Trophoblast cell (in vitro differentiated cells and primary cell): ENCODE data around the gene SYT2.
"Not testable (repeated sequence)": the region's sequence is repeated elsewhere in the genome, so short reads cannot be mapped to it uniquely, and the experiment has no call there.

Source experiments
- DNase-seq, 2 donors: peaks; one replicate each; pipeline ENCODE4 v3.0.0-alpha.2; 2016
- H2AFZ ChIP-seq: 2 replicates; pipeline ENCODE4 v1.6.1; 2013; ENCODE audit warnings: low read length, moderate library complexity, mild to moderate bottlenecking; ENCODE audit not compliant: insufficient read depth, poor library complexity
- H2AK5ac ChIP-seq: 2 replicates; pipeline ENCODE4 v1.6.1; 2013; ENCODE audit warnings: mild to moderate bottlenecking, low read length
- H2BK120ac ChIP-seq: 2 replicates; pipeline ENCODE4 v1.6.1; 2013; ENCODE audit warnings: low read length, mild to moderate bottlenecking, moderate library complexity; ENCODE audit not compliant: insufficient read depth, poor library complexity
- H2BK12ac ChIP-seq: 2 replicates; pipeline ENCODE4 v1.6.1; 2013; ENCODE audit warnings: mild to moderate bottlenecking, low read length, moderate library complexity
- H2BK5ac ChIP-seq: 2 replicates; pipeline ENCODE4 v1.6.1; 2013; ENCODE audit warnings: low read length, low read depth, moderate library complexity, mild to moderate bottlenecking; ENCODE audit not compliant: poor library complexity
- H3K14ac ChIP-seq: 2 replicates; pipeline ENCODE4 v1.6.1; 2013; ENCODE audit warnings: mild to moderate bottlenecking, low read length
- H3K18ac ChIP-seq: 2 replicates; pipeline ENCODE4 v1.6.1; 2013; ENCODE audit warnings: mild to moderate bottlenecking, low read length
- H3K23ac ChIP-seq: 2 replicates; pipeline ENCODE4 v1.6.1; 2013; ENCODE audit warnings: low read length
- H3K27ac ChIP-seq: 2 replicates; pipeline ENCODE4 v1.5.1; 2013; ENCODE audit warnings: low read depth, mild to moderate bottlenecking, inconsistent platforms, low read length, moderate library complexity
- H3K27me3 ChIP-seq: 2 replicates; pipeline ENCODE4 v1.6.1; 2013; ENCODE audit warnings: inconsistent platforms, mild to moderate bottlenecking, low read length, moderate library complexity; ENCODE audit not compliant: insufficient read depth
- H3K36me3 ChIP-seq, 2 experiments: 1 replicate in 1 of 2; 2 replicates in 1 of 2; pipeline ENCODE4 v1.6.1; 2013; ENCODE audit warnings: low read length in 2 of 2, mild to moderate bottlenecking in 2 of 2, moderate library complexity in 1 of 2; ENCODE audit not compliant: insufficient read depth in 2 of 2, control insufficient read depth in 1 of 2
- H3K4ac ChIP-seq: 2 replicates; pipeline ENCODE4 v1.6.1; 2013; ENCODE audit warnings: low read depth, mild to moderate bottlenecking, low read length, moderate library complexity
- H3K4me1 ChIP-seq, 2 experiments: 1 replicate in 1 of 2; 2 replicates in 1 of 2; pipeline ENCODE4 v1.6.1; 2013; ENCODE audit warnings: low read length in 2 of 2, mild to moderate bottlenecking in 2 of 2, moderate library complexity in 1 of 2; ENCODE audit not compliant: insufficient read depth in 2 of 2, control insufficient read depth in 1 of 2
- H3K4me2 ChIP-seq: 2 replicates; pipeline ENCODE4 v1.6.1; 2013; ENCODE audit warnings: inconsistent platforms, mild to moderate bottlenecking, low read length, moderate library complexity
- H3K4me3 ChIP-seq: 2 replicates; pipeline ENCODE4 v1.5.1; 2013; ENCODE audit warnings: mild to moderate bottlenecking, low read depth, low read length, inconsistent platforms
- H3K79me1 ChIP-seq: one replicate; pipeline ENCODE4 v1.6.1; 2013; ENCODE audit warnings: low read length
- H3K79me2 ChIP-seq: 2 replicates; pipeline ENCODE4 v1.6.1; 2013; ENCODE audit warnings: low read length, mild to moderate bottlenecking; ENCODE audit not compliant: control insufficient read depth, insufficient read depth, poor library complexity
- H3K9ac ChIP-seq: 2 replicates; pipeline ENCODE4 v1.6.1; 2013; ENCODE audit warnings: mild to moderate bottlenecking, low read length
- H3K9me3 ChIP-seq: 2 replicates; pipeline ENCODE4 v1.6.1; 2013; ENCODE audit warnings: low read depth, mild to moderate bottlenecking, control low read depth, inconsistent platforms, low read length; ENCODE audit not compliant: insufficient read depth
- H4K12ac ChIP-seq: 2 replicates; pipeline ENCODE4 v1.6.1; 2013; ENCODE audit warnings: low read depth, mild to moderate bottlenecking, low read length, moderate library complexity
- H4K8ac ChIP-seq: 2 replicates; pipeline ENCODE4 v1.6.1; 2013; ENCODE audit warnings: low read depth, mild to moderate bottlenecking, low read length, moderate library complexity
- H4K91ac ChIP-seq: one replicate; pipeline ENCODE4 v1.6.1; 2013; ENCODE audit warnings: low read depth, mild to moderate bottlenecking, low read length, moderate library complexity
- WGBS: extraction: QIAGEN DNeasy Blood & Tissue Kit; methylation state at CpG from one replicate; pipeline ENCODE4 v1.1.7; 2013; ENCODE audit warnings: missing lambda C conversion rate; ENCODE audit not compliant: insufficient read length, insufficient coverage; ENCODE audit errors: extremely low coverage; 5-methylcytosine and 5-hydroxymethylcytosine counted together

Gene SYT2

DNA sequence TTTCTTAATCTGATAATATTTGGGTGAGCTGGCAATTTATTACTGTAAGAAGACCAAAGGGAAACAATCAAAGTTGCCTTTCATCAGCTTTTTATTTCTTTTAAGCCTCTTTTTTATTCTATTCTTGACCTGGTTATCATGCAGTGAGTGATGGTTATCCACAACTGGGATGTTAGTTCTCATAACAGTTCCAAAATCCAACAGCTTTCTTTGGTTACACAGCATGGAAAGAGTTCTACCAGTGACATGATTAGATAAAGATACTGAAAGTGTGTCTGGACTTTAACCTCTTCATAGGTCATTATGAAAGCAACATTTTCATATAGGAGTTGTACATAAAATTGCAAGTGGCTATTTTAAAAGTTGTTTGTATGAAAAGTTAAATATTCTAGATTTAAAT, 163.0 kb downstream of the SYT2 start:
- no peak for DNase-seq
- Histone ChIP-seq H4K91ac (no peak overlapping the region), H3K4ac (no peak overlapping the region), H3K9me3 (no peaks in the 10 kb centered on the region), H3K4me3 (no peak overlapping the region), H4K12ac (no peak overlapping the region), H2AFZ (no peak overlapping the region), H3K4me1 (no peaks in the 10 kb centered on the region), H3K14ac (no peak overlapping the region), H3K23ac (no peak overlapping the region), H3K27ac (no peak overlapping the region), H3K27me3 (no peaks in the 10 kb centered on the region), H3K79me1 (no peaks in the 10 kb centered on the region), H3K9ac (no peak overlapping the region), H3K79me2 (no peaks in the 10 kb centered on the region), H2BK120ac (no peak overlapping the region), H2AK5ac (no peak overlapping the region), H2BK5ac (no peak overlapping the region), H3K4me2 (no peak overlapping the region), H3K18ac (no peak overlapping the region), H3K36me3 (no peaks in the 10 kb centered on the region), H2BK12ac (no peak overlapping the region), H4K8ac (no peak overlapping the region)

DNA sequence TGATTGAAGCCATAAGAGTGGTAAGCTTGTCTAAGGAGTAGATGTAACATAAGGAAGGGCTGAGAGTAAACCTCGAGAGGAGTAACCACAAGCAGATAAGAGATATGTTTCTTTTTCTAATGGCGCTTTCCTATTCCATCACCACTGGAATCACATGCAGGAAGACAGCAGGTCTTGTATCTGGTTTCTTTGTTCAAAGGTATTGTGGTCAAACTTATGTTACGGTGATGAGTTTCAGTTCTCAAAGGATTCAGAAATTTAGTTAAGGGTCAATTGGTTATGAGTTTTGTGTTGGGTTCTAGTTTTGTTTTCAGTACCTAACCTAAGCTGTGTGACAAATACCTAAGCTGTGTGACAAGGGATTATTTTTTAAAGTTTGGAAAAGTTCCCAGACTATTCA, 163.5 kb downstream of the SYT2 start:
- H3K36me3 ChIP-seq, H2BK12ac ChIP-seq, H3K4me1 ChIP-seq, H3K18ac ChIP-seq, H3K27ac ChIP-seq, H2BK120ac ChIP-seq, H3K79me1 ChIP-seq, DNase-seq, H2BK5ac ChIP-seq, H3K79me2 ChIP-seq, H3K4me2 ChIP-seq, H3K4me3 ChIP-seq, H3K9ac ChIP-seq, H3K27me3 ChIP-seq, H3K9me3 ChIP-seq, H3K14ac ChIP-seq, H4K91ac ChIP-seq, H2AK5ac ChIP-seq, H4K8ac ChIP-seq, H3K23ac ChIP-seq, H2AFZ ChIP-seq, H4K12ac ChIP-seq, H3K4ac ChIP-seq: not testable (repeated sequence)
- WGBS, result no CpG with 5 or more reads among the region's 3 CpGs

DNA sequence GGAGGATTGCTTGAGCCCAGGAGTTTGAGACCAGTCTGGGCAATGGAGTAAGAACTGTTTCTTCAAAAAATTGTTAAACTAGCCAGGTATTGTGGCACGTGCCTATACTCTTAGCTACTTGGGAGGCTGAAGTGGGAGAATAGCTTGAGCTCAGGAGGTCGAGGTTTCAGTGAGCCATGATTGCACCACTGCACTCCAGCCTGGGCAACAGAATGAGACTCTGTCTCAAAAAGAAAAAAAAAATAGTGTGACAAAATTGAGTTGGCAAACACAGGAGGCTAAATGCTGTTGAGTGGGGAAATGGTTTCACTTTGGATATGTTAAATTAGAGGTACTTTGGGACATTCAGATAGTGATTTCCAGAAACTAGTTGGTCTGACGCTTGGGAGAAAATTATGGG, 163.9 kb downstream of the SYT2 start:
- H4K91ac ChIP-seq, H2AK5ac ChIP-seq, H3K79me2 ChIP-seq, H2BK120ac ChIP-seq, H3K18ac ChIP-seq, H3K23ac ChIP-seq, H2AFZ ChIP-seq, H3K27me3 ChIP-seq, H3K36me3 ChIP-seq, DNase-seq, H3K14ac ChIP-seq, H3K9me3 ChIP-seq, H3K4me2 ChIP-seq, H3K4me3 ChIP-seq, H2BK5ac ChIP-seq, H4K8ac ChIP-seq, H3K4me1 ChIP-seq, H3K4ac ChIP-seq, H2BK12ac ChIP-seq, H3K9ac ChIP-seq, H3K79me1 ChIP-seq, H3K27ac ChIP-seq, H4K12ac ChIP-seq: not testable (repeated sequence)
- no CpG with 5 or more reads among the region's 3 CpGs for WGBS

DNA sequence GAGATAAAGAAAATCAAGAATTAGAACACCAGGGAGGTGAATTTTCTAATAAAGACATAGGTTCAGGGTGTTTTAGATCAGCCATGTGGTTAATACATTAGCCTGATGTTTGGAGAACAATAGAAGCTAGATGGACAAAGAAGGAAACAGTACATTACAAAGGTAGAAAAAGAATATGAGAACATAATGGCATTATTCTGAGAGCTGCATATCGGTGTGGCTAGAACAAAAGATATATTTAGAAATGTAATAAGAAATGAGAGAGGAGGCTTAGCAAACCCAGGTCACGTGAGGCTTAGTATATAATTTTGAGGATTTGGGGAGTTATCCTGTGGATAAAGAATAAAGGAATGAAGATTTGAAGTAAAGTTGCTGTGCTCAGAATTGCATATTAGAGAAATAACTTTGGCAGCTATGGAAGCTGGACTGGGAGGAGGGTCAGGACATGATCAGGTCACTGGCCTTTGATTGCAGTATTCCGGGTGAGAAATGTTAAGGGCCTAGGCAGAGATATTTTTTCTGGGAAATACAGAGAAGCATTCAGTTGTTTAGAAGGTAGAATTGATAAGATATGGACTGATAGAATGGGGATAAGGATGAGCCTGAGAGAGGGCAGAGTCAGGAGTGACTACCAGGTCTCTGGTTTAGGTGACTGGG, 164.5 kb downstream of the SYT2 start:
- not testable (repeated sequence) for H2AK5ac ChIP-seq, H3K4me1 ChIP-seq, H3K23ac ChIP-seq, H4K12ac ChIP-seq, H3K9me3 ChIP-seq, H3K27me3 ChIP-seq, H3K14ac ChIP-seq, H4K8ac ChIP-seq, H3K4ac ChIP-seq, H2BK120ac ChIP-seq, H2AFZ ChIP-seq, H2BK12ac ChIP-seq, DNase-seq, H3K36me3 ChIP-seq, H3K9ac ChIP-seq, H2BK5ac ChIP-seq, H3K18ac ChIP-seq, H3K79me1 ChIP-seq, H3K4me3 ChIP-seq, H3K4me2 ChIP-seq, H4K91ac ChIP-seq, H3K79me2 ChIP-seq, H3K27ac ChIP-seq
- WGBS, result no CpG with 5 or more reads among the region's 3 CpGs
